Stimulated activated naive CD8-positive, alpha-beta T cell treated with anti-CD3 and anti-CD28 coated beads, Interleukin-15, Interleukin-2, amounts not matched to agents 100 U/mL and 50 U/mL, for 24 hours (primary cell): Measurements from ENCODE around the gene RAC3.
"Not testable (repeated sequence)": the region's sequence is repeated elsewhere in the genome, so short reads cannot be mapped to it uniquely, and the experiment has no call there.

ENCODE experiments used
- ATAC-seq: fragments of 150-1000 bp; cut with Tn5 transposase; one replicate; pipeline ENCODE4 v1.10.0; 2021
- DNase-seq: peaks from one replicate; pipeline ENCODE4 v3.0.0; 2021

The RAC3 gene

DNA sequence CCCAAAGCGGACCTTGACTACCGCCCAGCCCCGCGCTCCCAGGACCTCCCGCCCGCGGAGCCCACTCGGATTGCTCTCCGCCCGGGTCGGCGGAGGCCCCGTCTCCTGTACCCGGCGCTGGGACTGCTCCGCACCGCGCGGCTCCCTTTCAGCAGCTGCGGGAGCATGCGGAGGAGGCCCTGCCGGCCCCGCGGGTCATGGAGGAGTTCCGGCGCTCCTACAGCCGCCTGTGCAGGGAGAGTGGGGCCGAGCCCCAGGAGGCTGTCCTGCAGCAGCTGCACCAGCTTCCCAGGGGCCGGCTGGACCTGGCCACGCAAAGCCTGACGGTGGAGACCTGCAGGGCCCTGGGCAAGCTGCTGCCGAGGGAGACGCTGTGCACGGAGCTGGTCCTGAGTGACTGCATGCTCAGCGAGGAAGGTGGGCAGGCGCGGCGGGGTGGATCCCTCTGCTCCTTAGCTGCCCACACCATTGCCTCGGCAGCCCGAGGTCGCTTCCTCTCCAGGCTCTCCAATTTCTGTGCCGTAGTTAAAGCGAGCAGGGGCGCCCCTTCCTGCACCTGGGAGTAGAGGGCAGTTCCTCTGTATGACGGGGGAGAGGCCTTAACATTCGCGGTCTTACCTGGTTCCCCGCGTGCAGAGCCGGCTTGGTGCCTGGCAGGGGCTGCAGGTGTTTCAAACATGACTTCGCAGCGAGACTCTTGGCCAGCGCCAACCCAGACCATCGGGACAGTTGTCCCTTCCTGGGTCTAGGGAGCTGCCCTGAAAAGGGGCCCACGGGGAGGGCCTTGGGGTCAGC, 7.8 kb upstream of the RAC3 start:
- no peak for ATAC-seq
- peak; percentile 49 for DNase-seq

DNA sequence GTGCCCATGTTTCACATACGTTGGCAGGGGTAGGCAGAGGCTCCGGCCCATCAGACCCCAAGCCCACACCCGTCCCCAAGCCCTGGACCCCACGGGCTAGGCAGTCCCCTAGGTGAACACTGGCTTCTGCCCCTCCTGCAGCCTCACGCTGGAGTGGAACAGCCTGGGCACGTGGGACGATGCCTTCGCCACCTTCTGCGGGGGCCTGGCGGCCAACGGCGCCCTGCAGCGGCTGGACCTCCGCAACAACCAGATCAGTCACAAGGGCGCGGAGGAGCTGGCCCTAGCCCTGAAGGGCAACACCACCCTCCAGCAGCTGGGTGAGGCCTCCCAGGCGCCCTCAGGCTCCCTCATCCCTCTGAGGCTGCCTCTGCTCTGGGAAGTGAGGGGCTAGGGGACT, 6.6 kb upstream of the RAC3 start:
- DNase-seq (no peak), ATAC-seq (no peak)

DNA sequence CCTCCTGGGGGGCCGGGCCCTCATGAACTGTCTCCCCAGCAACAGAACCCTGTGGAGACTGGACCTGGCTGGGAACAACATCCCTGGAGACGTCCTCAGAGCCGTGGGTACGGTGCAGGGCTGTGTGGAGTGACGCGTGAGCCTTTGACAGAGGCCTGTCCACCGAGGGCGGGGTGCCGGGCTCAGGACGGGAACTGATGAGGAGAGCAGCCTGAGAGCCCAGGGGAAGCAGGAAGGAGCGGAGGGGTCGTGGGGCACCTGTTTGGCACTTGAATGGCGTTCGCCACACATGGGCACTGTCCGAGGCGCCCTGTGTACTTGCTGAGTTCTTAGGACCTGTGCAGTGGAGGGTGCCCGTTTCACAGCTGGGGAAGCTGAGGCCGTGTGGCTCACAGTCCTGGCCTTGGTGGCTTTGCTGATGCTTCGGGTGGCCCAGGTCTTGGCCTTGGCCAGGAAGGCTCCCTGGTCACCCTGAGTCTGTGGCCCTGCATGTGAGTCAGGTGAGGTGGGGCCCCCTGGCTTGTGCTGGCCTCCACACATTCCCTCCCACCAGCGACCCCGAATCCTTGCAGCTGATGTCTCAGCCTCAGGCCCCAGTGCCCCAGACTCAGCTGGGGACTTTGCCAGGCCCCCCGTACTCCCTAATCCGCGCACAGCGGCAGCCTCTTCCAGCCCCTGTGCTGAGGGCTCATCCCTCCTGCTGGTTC, 5.9 kb upstream of the RAC3 start:
- DNase-seq (no peak), ATAC-seq (no peak)

DNA sequence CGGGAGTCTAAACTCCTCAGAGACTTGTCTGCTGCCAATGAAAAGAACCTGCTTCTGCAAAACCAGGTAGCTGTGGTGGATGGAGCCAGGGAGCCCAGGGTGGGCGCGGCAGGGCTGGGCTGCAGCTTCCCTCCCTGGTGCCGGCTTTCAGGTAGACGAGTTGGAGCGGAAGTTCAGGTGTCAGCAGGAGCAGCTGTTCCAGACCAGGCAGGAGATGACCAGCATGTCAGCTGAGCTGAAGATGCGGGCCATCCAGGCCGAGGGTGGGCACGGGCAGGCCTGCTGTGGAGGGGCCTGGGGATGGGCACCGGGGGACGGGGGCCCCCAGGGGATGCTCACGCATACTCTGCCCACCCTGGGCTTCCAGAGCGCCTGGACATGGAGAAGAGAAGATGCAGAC, 3.2 kb upstream of the RAC3 start:
- DNase-seq (no peak), ATAC-seq (no peak)

DNA sequence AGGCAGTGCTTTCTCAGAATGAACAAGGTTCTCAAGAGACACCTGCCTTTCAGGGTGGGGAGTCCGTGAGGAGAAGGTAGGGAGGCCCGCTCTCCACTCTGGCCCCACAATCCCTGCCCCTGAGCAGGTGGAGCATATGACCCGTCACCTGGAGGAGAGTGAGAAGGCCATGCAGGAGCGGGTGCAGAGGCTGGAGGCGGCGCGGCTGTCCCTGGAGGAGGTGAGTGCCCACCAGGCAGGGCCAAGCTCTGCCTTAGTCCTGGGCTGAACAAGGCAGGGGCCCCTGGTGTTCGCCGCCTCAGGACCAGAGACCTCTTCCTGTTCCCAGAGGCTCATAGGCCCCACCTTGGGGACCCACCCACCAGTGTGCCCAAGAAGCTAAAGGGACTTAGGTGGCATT, 2.5 kb upstream of the RAC3 start:
- no peak for DNase-seq
- no peak for ATAC-seq

GRCh38 chr17:82029391-82029790, 2.1 kb upstream of the RAC3 start:
- ATAC-seq: no peak
- no peak for DNase-seq

- ATAC-seq (no peak), DNase-seq (no peak)
Observed at GRCh38 chr17:82029990-82030469, 1.4 kb upstream of the RAC3 start.

DNA sequence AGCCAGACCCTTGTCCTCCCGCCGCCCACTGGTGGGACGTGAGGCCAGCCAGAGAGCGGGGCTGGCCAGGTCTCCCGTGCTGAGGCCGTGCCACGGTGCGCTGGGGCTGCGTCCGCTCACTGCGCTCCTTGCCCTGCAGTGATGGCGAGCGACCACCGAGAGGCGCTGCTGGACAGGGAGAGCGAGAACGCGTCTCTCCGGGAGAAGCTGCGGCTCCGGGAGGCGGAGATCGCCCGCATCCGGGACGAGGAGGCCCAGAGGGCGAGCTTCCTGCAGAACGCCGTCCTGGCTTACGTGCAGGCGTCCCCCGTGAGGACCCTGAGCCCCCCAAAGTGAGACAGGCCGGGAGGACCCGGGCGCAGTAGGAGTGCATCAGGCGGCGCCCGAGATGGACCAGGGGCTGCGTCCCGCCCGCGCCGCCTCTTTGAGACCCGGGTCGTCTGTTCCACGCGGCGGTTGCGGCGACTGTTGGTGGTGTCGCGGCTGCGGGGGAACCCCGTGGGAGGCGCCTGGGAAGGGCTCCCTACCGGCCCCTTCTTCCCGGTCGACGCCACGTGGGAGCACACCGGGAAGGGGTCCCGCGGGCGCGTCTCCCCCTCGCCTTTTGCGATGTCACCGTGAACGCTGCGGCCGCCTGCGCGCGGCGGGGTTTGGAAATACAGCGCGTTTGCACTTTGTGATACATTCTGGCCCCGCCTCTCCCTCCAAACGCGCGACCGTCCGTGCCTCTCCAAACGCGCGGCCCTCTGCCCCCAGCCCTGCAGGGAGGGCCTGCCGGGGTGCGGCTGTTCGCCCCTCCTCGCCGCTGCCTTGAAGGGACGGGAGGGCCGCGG, 792 bp upstream of the RAC3 start:
- ATAC-seq (peak; percentile 61), DNase-seq (peak; percentile 87)

DNA sequence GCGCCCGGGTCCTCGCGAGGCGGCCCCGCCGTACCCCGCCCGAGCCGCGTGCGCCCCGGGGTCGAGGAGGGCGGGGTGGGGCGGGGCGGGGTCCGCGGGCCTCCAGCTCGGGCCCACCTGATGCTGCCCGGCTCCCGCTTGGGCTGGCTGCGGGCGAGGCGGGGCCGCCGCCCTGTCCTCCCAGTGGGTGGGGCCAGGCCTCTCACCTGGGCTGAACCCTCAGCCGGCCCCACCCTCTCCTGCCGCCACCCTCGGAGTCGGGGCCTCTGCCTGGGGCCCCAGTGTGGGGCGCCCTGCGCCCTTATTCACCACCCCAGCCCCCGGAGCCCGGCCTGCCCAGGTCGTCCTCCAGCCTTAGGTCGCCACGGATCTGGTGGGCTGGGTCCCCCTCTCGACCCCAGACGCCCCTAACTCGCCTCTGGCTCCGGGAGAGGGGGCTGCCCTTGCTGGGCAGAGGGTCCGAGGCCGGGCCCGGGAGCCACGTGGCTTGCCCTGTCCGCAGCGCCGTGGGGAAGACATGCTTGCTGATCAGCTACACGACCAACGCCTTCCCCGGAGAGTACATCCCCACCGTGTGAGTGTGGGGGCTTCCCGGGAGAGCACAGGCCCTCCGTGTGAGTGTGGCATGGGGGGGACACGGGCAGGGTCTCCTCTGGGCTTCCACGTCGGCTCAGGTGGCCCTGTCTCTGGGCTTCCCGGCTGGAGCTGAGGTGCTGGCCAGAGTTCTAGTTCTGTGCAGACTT, 578 bp downstream of the RAC3 start:
- peak; percentile 49 for DNase-seq
- peak; percentile 30 for ATAC-seq

- ATAC-seq: no peak
- no peak for DNase-seq
Observed at GRCh38 chr17:82033359-82034085, 2.0 kb downstream of the RAC3 start.

DNA sequence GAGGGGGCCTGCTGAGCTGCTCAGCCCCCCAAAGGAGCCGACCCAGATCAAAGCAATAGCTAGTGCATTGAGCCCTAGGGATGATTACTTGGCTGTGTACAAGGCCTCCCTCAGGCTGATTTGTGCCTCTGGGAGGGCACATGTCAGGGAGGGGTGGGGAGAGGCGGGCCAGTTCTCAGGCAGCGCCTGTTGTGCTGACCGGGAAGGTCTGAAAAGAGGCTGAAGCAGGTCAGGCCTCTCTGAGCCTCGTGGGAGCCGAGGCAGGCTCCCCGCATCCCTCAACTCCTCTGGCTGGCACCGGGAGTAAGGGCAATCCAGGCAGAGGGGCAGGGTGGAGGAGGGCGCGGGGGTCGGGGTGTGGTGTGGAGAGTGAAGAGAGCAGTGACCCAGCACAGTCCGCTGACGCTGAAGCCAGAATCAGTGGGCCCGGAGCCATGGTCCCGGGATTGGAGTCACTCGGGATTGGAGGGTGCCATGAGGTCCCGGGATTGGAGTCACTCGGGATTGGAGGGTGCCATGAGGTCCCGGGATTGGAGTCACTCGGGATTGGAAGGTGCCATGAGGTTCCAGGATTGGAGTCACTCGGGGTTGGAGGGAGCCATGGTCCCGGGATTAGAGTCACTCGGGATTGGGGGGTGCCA, 3.0 kb downstream of the RAC3 start:
- ATAC-seq (no peak), DNase-seq (no peak)

DNA sequence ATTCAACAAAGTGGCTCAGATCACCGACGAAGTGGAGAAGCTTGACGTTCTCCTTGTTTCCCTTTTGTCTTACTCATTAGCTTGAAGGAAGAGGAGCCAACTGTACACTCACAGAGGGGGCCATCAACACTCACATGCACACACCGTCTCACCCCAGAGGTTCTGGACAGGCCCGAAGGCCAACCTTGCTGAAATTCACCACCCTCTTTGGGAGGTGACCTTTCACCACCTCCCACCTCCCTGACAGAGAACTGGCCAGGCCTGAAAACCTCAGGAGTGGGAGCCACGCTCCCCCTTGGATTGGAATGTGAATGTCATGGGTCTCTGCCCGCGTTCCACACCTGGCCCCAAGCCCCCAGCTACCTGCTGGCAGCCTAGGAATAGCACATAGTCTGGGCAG, 4.0 kb downstream of the RAC3 start:
- no peak for ATAC-seq
- no peak for DNase-seq

DNA sequence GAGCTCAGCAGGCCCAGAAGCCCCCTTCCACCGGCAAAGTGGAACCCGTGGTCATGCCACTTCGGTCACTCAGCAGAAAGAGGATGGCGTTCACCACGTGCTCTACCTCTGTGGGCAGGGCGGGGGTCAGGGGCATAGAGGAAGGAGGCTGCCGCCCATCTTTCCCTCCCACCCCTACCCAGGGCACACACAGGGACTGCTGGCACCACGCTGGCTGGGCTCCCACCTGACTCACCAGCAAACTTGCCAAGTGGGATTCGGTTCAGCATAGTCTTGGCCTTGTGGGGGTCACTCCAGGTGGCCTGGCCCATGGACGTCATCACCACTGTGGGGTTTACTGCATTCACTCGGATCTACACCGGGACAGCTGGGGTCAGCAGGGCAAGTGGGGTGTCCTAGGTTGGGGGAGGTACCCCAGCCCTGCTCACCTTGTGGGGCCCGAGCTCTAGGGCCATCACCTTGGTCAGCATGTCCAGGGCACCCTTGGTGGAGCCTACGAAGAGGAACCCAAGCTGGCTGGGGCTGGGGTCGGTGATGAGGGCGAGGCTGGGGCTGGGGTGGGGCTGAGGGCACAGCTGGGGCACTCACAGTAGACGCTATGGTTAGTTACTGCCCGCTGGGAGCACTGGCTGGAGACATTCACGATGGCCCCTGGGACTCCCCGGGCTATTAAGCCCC, 4.6 kb downstream of the RAC3 start:
- DNase-seq (no peak), ATAC-seq (no peak)

- ATAC-seq (no peak), DNase-seq (no peak)
Observed at GRCh38 chr17:82036634-82037091, 5.2 kb downstream of the RAC3 start.

- peak; percentile 96 for ATAC-seq
Observed at GRCh38 chr17:82037092-82037888, 5.8 kb downstream of the RAC3 start, which contains the start of gene DCXR. TSS of gene DCXR (minus strand) at chr17:82037697. CDS start at chr17:82037682, 15 bp downstream.

DNA sequence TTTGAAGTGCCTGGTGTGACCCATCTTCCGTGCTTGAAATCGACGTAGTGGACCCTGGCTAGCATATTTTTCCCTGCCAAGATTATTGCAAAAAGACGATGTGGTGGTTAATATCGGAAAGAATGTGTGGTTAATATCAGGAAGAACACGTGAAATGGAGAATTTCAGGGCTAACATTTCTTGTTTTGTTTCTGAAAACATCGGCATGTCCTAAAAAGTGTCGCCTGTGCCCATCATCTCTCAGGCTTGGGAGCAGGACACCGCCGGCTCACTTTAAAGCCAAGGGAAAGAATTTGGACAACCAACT, 6.4 kb downstream of the RAC3 start:
- ATAC-seq (no peak), DNase-seq (no peak)

More at GRCh38 chr17:82037092-82037888, 5.8 kb downstream of the RAC3 start, which contains the start of gene DCXR:
- DNase-seq: peak; percentile 97

- not testable (repeated sequence) for DNase-seq, ATAC-seq
Observed at GRCh38 chr17:82038796-82039409, 7.4 kb downstream of the RAC3 start.

DNA sequence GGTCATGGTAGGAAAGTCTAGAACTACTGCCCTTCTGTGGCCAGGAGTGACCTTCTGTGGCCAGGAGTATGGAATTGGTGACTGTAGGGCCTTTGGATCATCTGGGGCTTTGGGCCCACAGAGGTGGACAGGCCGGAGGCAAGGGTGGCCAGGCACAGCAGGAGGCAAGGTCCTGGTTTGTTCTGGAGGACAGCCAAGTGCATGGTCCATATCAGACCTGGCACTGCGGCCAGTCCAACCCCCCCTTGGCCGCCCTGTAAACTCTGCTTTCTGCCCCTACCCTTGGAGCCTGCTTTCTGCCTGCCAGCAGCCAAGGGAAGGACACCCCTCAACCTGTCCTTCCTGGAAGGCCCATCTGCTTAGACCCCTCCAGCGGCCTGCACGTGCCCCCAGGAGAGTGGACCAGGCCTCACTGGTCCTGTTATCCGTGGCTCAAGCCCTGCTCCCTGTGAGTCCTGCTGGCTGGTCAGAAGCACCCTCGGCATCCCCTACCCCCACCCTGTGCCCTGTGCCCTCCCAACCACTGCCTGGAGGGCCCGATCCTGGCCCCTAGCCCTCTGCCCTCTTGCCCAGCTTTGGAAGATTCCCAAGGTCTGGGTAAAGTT, 8.3 kb downstream of the RAC3 start:
- DNase-seq (no peak), ATAC-seq (no peak)
